Gastrocnemius medialis (tissue), 4 donors: ENCODE data around the gene NR5A1. TPM values are rescaled to one million over a fixed set of nuclear protein-coding genes. Genes with fewer than 3 reads are reported as not detected.

ENCODE experiments used
- ATAC-seq, 2 donors: fragments of 150-250 bp; one replicate each; pipeline ENCODE4 v1.9.1; 2016
- DNase-seq, 2 donors: peaks; one replicate each; pipeline ENCODE4 v3.0.0-alpha.2; 2019
- H3K27ac ChIP-seq, 4 donors: fragments of 200-600 bp; sonication (generic); 1 replicate in 1 of 4; 2 replicates in 3 of 4; pipeline ENCODE4 v1.5.1; 2016 to 2018; ENCODE audit warnings: mild to moderate bottlenecking in 2 of 4, moderate library complexity in 1 of 4
- H3K27me3 ChIP-seq, 3 donors: fragments of 200-600 bp; sonication (generic) in 2 of 3; 1 replicate in 1 of 3; 2 replicates in 2 of 3; pipeline versions ENCODE4 v1.5.1 to v1.6.0; 2016 to 2019; ENCODE audit warnings: mild to moderate bottlenecking in 1 of 3, moderate library complexity in 1 of 3
- H3K36me3 ChIP-seq, 2 donors: fragments of 200-600 bp; sonication (generic) in 1 of 2; one replicate each; pipeline ENCODE4 v1.5.1; 2017 to 2018
- H3K4me1 ChIP-seq, 2 donors: fragments of 200-600 bp; sonication (generic) in 1 of 2; one replicate each; pipeline ENCODE4 v1.5.1; 2016 to 2017; ENCODE audit warnings: mild to moderate bottlenecking in 2 of 2
- H3K4me3 ChIP-seq, 4 donors: fragments of 200-600 bp; sonication (generic) in 3 of 4; 1 replicate in 1 of 4; 2 replicates in 3 of 4; pipeline ENCODE4 v1.5.1; 2016 to 2019; ENCODE audit warnings: mild to moderate bottlenecking in 2 of 4
- H3K9me3 ChIP-seq, 3 donors: fragments of 200-600 bp; sonication (generic) in 2 of 3; 1 replicate in 1 of 3; 2 replicates in 2 of 3; pipeline ENCODE4 v1.5.1; 2016 to 2019
- CTCF ChIP-seq, 5 experiments: fragments of 450-650 bp in 3 of 5; fragments of 200-600 bp in 2 of 5; sonication (generic) in 2 of 5; IDR thresholded peaks in 4 of 5; conservative IDR thresholded peaks in 1 of 5; 1 replicate in 4 of 5; 2 replicates in 1 of 5; pipeline ENCODE4 v1.5.1; 2016 to 2019; ENCODE audit warnings: antibody characterized with exemption in 5 of 5, mild to moderate bottlenecking in 3 of 5, moderate library complexity in 3 of 5
- POLR2A ChIP-seq, 2 donors: fragments of 450-650 bp; IDR thresholded peaks; one replicate each; pipeline ENCODE4 v1.6.1; 2017; ENCODE audit warnings: antibody characterized with exemption in 2 of 2, mild to moderate bottlenecking in 2 of 2, moderate library complexity in 2 of 2
- in situ Hi-C, 4 donors: fragments of 200-750 bp; cut with MboI; loops; one replicate each; pipeline versions ENCODE4 v1.15.0 to v1.8.0; 2017; ENCODE audit warnings: low sequenced_read_pairs in 4 of 4
- intact Hi-C: fragments of 100-400 bp; cut with DNase I; formaldehyde crosslinking; loops from one replicate; pipeline ENCODE4 v1.15.1; 2023; ENCODE audit warnings: low total_unique reads
- total RNA-seq, 4 donors: library from RNA; depleted of rRNA; stranded (reverse); fragments of >200 nt; gene quantifications; one replicate each; pipeline versions ENCODE4 v1.1.0 to v1.2.3, GENCODE V29; 2016

NR5A1 gene
- total RNA-seq, 4 donors from 2014 or later = not detected

GRCh38 chr9:124499216-124499615 lies 8.0 kb downstream of the NR5A1 start:
- no peak overlapping the region for H3K4me3 ChIP-seq
- no peak overlapping the region for H3K27ac ChIP-seq
- no peaks in the 10 kb centered on the region for H3K9me3 ChIP-seq
- peaks cover 32 to 39% (median 34%) of the 10 kb centered on the region in 3 donors for H3K27me3 ChIP-seq
- no peak for DNase-seq
- TF ChIP-seq CTCF (IDR thresholded peaks at IDR 0.05 in 4 of 5, conservative IDR thresholded peaks at IDR 0.05 in 1 of 5) (no peak), POLR2A (IDR thresholded peaks at IDR 0.05) (no peak)
- in situ Hi-C loops = no loop called here
- H3K4me1 ChIP-seq = peaks cover 3% of the 10 kb centered on the region in 2 donors
- ATAC-seq = no peak
- intact Hi-C loops = no loop called here
- no peaks in the 10 kb centered on the region for H3K36me3 ChIP-seq

GRCh38 chr9:124498499-124499146 lies 8.6 kb downstream of the NR5A1 start:
- no peak for DNase-seq
- in situ Hi-C loops = no loop called here
- H3K27me3 ChIP-seq = peaks cover 26 to 33% (median 29%) of the 10 kb centered on the region in 3 donors

GRCh38 chr9:124498040-124498439 lies 9.2 kb downstream of the NR5A1 start:
- Histone ChIP-seq H3K4me1 (no peaks in the 10 kb centered on the region), H3K36me3 (no peaks in the 10 kb centered on the region), H3K27ac (no peak overlapping the region), H3K4me3 (no peak overlapping the region), H3K27me3 (peaks cover 22 to 27% (median 23%) of the 10 kb centered on the region in 3 donors), H3K9me3 (no peaks in the 10 kb centered on the region)
- in situ Hi-C loops (no loop called here), intact Hi-C loops (no loop called here)
- TF ChIP-seq POLR2A (IDR thresholded peaks at IDR 0.05) = no peak
- TF ChIP-seq CTCF (IDR thresholded peaks at IDR 0.05 in 4 of 5, conservative IDR thresholded peaks at IDR 0.05 in 1 of 5) = no peak
- DNase-seq (no peak), ATAC-seq (no peak)

More at GRCh38 chr9:124498499-124499146, 8.6 kb downstream of the NR5A1 start:
- no peak for ATAC-seq
- Histone ChIP-seq H3K27ac (no peak overlapping the region), H3K36me3 (no peaks in the 10 kb centered on the region), H3K4me1 (peaks cover 1 to 2% of the 10 kb centered on the region in 2 donors), H3K4me3 (no peak overlapping the region), H3K9me3 (no peaks in the 10 kb centered on the region)
- TF ChIP-seq POLR2A (IDR thresholded peaks at IDR 0.05) (no peak), CTCF (IDR thresholded peaks at IDR 0.05 in 4 of 5, conservative IDR thresholded peaks at IDR 0.05 in 1 of 5) (no peak)
- intact Hi-C loops = no loop called here

- DNase-seq (no peak), ATAC-seq (no peak)
- Histone ChIP-seq H3K9me3 (no peaks in the 10 kb centered on the region), H3K4me1 (no peaks in the 10 kb centered on the region), H3K4me3 (no peak overlapping the region), H3K36me3 (no peaks in the 10 kb centered on the region), H3K27ac (no peak overlapping the region), H3K27me3 (peaks cover 17 to 21% (median 21%) of the 10 kb centered on the region in 3 donors)
- TF ChIP-seq POLR2A (IDR thresholded peaks at IDR 0.05) = no peak
- TF ChIP-seq CTCF (IDR thresholded peaks at IDR 0.05 in 4 of 5, conservative IDR thresholded peaks at IDR 0.05 in 1 of 5) = no peak
- in situ Hi-C loops = no loop called here
- intact Hi-C loops = no loop called here
Measured at GRCh38 chr9:124497441-124497840, 9.8 kb downstream of the NR5A1 start.

- in situ Hi-C loops (no loop called here), intact Hi-C loops (no loop called here)
- no peaks in the 10 kb centered on the region for H3K36me3 ChIP-seq
- DNase-seq = no peak
- no peak overlapping the region for H3K27ac ChIP-seq
- H3K4me3 ChIP-seq = no peak overlapping the region
- no peaks in the 10 kb centered on the region for H3K4me1 ChIP-seq
- ATAC-seq = no peak
- TF ChIP-seq POLR2A (IDR thresholded peaks at IDR 0.05) = no peak
- TF ChIP-seq CTCF (IDR thresholded peaks at IDR 0.05 in 4 of 5, conservative IDR thresholded peaks at IDR 0.05 in 1 of 5) = no peak
- H3K27me3 ChIP-seq = peaks cover 8 to 13% (median 12%) of the 10 kb centered on the region in 3 donors
- H3K9me3 ChIP-seq = no peaks in the 10 kb centered on the region
Measured at GRCh38 chr9:124496463-124496862, 10.7 kb downstream of the NR5A1 start.
